Omental fat pad (tissue), 4 donors: ENCODE data around the gene RALGPS2. TPM values are rescaled to one million over a fixed set of nuclear protein-coding genes. Genes with fewer than 3 reads are reported as not detected.

Experiments used
- ATAC-seq: fragments of 150-250 bp; one replicate; pipeline ENCODE4 v1.9.1; 2016; ENCODE audit warnings: mild to moderate bottlenecking, moderate library complexity; ENCODE audit not compliant: low FRiP score
- DNase-seq: peaks from one replicate; pipeline ENCODE4 v3.0.0-alpha.2; 2019; ENCODE audit warnings: low spot score
- CTCF ChIP-seq, 3 donors: fragments of 450-650 bp; IDR thresholded peaks; one replicate each; pipeline ENCODE4 v1.5.1; 2016 to 2017; ENCODE audit warnings: antibody characterized with exemption in 3 of 3, mild to moderate bottlenecking in 3 of 3, moderate library complexity in 2 of 3
- total RNA-seq, 4 donors: library from RNA; depleted of rRNA; stranded (reverse); fragments of >200 nt; gene quantifications; one replicate each; pipeline ENCODE4 v1.1.0, GENCODE V29; 2016

RALGPS2 gene
- total RNA-seq, 4 donors from 2014 or later: 13.1 to 32.1 (median 21.4) TPM

GRCh38 chr1:178881950-178882349 is 156.9 kb downstream of the RALGPS2 start:
- ATAC-seq: no peak
- TF ChIP-seq CTCF (IDR thresholded peaks at IDR 0.05): no peak
- no peak for DNase-seq

GRCh38 chr1:178885869-178886268 is 160.8 kb downstream of the RALGPS2 start:
- TF ChIP-seq CTCF (IDR thresholded peaks at IDR 0.05): no peak
- DNase-seq (no peak), ATAC-seq (no peak)

- TF ChIP-seq CTCF (IDR thresholded peaks at IDR 0.05): no peak
- ATAC-seq (no peak), DNase-seq (no peak)
Measured at GRCh38 chr1:178886551-178886950, 161.5 kb downstream of the RALGPS2 start.

- TF ChIP-seq CTCF (IDR thresholded peaks at IDR 0.05): no peak
Measured at GRCh38 chr1:178895928-178896327, 170.9 kb downstream of the RALGPS2 start.

GRCh38 chr1:178898401-178898800 is 173.4 kb downstream of the RALGPS2 start:
- TF ChIP-seq CTCF (IDR thresholded peaks at IDR 0.05): no peak
- ATAC-seq: no peak
- no peak for DNase-seq

More at GRCh38 chr1:178895928-178896327, 170.9 kb downstream of the RALGPS2 start:
- DNase-seq (no peak), ATAC-seq (no peak)

- TF ChIP-seq CTCF (IDR thresholded peaks at IDR 0.05): no peak
- DNase-seq (no peak), ATAC-seq (no peak)
Measured at GRCh38 chr1:178899402-178899801, 174.4 kb downstream of the RALGPS2 start.

GRCh38 chr1:178901482-178902125 is 176.6 kb downstream of the RALGPS2 start:
- no peak for TF ChIP-seq CTCF (IDR thresholded peaks at IDR 0.05)
- DNase-seq (no peak), ATAC-seq (no peak)
